Uterus (tissue), 2 donors: ENCODE data around the gene MRPS18C.

Experiments used
- CTCF ChIP-seq, 4 experiments: fragments of 200-600 bp in 2 of 4; fragments of 450-650 bp in 2 of 4; sonication (generic) in 2 of 4; IDR thresholded peaks; one replicate each; pipeline ENCODE4 v1.5.1; 2016 to 2019; ENCODE audit warnings: antibody characterized with exemption in 4 of 4, mild to moderate bottlenecking in 2 of 4, moderate library complexity in 1 of 4
- POLR2A ChIP-seq, 2 donors: fragments of 450-650 bp; IDR thresholded peaks; one replicate each; pipeline ENCODE4 v1.6.1; 2016; ENCODE audit warnings: antibody characterized with exemption in 2 of 2, mild to moderate bottlenecking in 1 of 2, moderate library complexity in 1 of 2

- no peak for TF ChIP-seq POLR2A (IDR thresholded peaks at IDR 0.05)
- TF ChIP-seq CTCF (IDR thresholded peaks at IDR 0.05) = no peak
These were observed 17.1 kb upstream of the MRPS18C start for GRCh38 chr4:83438719-83439118.
